Islet of Langerhans (tissue), 1 donor: Measurements from ENCODE around the gene DEDD.

Experiments used
- FAIRE-seq: peaks from one replicate; lab custom pipeline; 2011; peaks lifted over from hg19 to GRCh38; lab: Jason Lieb, UNC

Gene DEDD

DNA sequence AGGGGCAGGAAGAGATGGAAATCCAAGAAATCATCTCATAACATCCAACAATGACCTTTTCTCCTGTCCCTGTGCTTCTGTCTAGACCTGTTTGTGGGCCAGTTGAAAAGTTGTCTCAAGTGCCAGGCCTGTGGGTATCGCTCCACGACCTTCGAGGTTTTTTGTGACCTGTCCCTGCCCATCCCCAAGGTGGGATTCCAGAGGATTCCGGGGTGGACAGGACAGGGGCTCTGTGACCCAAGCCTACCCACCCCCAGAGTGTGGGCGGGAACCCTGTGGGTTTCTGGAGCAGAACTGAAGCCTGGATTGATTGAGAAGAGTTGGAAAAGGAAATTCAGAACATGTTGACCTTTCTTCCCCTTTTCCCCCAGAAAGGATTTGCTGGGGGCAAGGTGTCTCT is 31.3 kb upstream of the DEDD start:
- no peak for FAIRE-seq

DNA sequence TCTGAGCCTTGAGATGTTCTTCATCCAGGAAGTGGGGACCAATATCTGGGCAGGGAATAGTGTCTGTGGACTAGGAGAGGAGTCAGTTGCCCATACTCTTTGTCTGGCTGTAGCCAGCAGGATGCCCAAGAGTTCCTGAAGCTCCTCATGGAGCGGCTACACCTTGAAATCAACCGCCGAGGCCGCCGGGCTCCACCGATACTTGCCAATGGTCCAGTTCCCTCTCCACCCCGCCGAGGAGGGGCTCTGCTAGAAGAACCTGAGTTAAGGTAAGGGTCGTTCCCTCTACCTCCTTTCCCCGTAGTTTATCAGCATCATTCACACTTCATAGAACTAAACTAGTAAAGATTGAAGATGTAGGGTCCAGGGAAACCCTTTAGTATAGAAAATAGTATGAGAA is 30.3 kb upstream of the DEDD start:
- FAIRE-seq: no peak

DNA sequence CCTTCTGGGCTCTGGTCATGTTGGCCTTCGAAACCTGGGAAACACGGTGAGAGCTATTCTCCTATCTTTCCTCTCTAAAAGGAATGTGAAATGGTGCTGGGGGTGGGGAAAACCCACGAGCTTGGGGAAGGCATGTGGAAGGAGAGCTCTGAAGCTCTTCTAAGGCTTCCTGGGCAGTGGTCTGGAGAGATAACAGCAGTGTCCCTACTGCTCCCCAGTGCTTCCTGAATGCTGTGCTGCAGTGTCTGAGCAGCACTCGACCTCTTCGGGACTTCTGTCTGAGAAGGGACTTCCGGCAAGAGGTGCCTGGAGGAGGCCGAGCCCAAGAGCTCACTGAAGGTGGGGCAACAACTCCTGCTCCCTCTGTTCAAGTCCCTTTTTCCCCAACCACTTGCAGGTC is 29.6 kb upstream of the DEDD start:
- FAIRE-seq: no peak

DNA sequence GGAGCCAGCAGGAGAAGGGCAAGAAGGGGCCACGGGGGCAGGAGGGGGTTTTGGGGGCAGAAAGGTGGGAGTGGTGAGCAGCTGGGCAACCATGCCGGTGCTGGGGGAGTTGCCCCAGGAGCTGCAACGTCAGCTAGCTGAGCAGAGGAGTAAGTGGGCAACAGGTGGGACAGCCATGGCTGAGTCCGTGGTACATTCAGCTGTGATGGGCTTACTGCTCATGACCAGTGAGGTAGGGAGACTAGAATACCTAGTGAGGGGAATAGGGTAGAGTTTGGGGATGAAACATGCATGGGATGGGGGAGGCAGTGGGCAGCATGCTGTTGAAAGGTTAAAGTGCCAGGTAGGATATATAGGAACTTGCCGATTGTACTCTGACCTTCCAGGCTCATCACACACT is 29.2 kb upstream of the DEDD start:
- no peak for FAIRE-seq

DNA sequence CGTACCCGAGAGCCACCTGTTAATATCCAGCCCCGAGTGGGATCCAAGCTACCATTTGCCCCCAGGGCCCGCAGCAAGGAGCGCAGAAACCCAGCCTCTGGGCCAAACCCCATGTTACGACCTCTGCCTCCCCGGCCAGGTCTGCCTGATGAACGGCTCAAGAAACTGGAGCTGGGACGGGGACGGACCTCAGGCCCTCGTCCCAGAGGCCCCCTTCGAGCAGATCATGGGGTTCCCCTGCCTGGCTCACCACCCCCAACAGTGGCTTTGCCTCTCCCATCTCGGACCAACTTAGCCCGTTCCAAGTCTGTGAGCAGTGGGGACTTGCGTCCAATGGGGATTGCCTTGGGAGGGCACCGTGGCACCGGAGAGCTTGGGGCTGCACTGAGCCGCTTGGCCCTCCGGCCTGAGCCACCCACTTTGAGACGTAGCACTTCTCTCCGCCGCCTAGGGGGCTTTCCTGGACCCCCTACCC is 28.2 kb upstream of the DEDD start:
- FAIRE-seq: no peak

DNA sequence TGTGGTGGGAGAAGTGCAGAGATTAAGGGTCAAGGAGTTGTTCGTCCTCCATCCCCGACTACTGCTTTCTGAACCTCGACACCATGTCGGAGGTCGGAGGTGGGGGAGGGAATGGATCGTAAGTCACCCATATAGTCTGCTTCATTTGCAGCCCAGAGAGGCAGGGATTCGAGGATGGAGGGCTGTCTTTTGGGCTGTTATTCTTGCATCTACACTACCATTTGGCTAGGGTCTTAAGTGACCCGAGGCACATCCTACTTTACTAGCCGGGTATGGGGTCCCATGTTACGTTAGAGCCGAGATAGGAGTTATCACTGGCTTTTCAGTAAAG is 27.4 kb upstream of the DEDD start:
- FAIRE-seq: no peak

DNA sequence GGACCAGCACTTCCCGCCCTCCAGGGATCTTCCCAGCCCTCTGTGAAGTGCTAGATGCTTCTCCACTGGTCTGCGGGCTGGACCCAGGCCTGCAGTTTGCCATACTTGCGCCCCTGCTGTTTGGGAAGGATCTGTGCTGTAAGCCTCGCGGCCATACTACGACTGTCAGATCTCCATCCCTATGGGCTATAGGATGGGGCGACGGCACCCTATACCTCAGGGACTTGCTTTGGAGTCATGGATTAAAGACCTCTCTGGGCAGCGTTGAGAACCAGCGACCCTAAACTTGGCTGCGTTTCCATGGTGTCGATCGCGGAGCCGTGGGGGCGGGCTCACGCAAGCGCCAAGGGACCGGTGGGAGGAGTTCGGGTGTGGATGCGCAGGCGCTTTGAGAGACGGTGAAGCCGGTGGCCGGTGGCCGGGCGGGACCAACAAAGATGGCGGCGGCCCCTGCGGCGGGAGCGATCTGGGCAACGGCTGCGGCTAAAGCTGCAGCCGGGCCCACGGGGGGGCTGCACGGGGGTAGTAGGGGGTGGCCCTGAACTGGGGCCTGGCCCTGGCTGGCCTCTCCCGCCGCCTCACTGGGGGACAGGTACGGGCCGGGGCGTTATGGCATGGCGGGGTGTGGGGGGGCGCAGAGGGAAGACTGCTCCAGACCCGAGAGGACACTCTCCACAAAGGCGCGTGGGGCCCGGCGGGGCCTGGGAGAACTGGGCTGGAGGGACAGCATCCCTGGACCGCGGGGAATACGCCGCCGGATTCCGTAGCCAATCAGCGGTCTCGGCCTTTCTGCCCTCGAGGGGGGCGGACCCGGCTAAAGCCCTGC is 26.8 kb upstream of the DEDD start, which contains the start of gene USP21:
TSS of gene USP21 (plus strand) at position 414 of the 826 bp plus-strand sequence. CDS start 1,141 bp downstream, outside the sequence.
- no peak for FAIRE-seq

DNA sequence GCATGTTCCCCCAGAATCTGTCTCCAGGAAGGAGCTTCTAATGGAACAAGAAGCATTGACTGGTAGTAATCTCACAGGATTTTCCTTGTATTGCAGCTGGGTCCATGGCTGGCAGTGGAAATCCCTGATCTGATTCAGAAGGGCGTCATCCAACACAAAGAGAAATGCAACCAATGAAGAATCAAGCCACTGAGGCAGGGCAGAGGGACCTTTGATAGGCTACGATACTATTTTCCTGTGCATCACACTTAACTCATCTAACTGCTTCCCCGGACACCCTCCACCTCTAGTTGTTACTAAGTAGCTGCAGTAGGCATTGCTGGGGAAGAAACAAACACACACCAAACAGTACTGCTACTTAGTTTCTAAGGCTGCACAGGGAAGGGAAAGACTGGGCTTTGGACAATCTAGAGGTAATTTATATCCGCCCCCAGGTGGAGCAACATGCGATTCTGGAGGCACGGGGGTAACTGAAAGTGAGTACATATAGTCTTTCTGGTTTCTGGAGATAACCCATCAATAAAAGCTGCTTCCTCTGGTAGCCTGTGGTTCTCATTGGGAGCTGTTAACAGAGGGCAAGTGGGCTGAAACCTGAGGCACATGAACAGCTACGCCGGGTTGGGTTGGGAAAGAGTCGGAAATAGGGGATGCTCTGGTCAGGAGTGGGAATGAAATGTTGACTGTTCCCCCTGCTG is 26.0 kb upstream of the DEDD start:
- FAIRE-seq: no peak

DNA sequence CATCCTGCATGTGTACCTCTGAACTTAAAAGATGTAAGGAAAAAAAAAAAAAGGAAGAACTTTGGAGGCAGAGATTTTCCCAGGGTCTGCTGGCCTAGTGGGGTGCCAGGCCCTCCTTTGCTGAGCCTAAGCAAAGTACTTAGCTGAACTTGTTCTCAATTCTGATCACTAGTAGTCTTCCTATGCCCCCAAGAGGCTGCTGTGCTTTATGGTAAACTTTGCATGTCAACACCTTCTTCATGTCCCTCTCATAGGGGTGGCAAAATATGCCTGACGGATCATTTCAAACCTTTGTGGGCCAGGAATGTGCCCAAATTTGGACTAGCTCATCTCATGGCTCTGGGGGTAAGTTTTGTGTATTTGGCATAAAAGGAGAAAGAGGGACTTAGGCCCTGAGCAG is 25.4 kb upstream of the DEDD start:
- FAIRE-seq: no peak

DNA sequence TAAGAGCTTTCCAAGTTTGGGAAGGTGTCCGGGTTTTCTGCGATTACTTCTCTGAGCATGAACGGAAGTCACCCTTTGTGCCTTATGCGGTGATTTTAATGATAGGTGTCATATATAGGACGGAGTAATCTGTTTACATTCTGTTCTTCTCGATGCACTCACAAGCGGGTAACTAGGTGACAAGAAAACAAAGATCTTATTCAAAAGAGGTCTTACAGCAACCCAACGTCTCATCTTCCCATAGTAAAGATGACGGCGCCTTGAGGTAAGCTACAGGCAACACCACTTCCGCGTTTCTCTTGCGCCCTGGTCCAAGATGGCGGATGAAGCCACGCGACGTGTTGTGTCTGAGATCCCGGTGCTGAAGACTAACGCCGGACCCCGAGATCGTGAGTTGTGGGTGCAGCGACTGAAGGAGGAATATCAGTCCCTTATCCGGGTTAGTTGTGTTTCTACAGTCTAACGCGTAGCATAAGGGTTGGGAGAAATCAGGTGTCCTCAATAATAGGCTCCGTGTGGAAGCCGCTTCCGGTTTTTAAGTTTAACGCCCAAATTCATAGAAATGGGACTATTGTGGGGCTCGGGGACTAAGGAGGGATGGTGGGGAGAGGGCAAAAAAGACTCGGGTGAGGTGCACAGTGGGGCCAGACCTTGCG is 21.3 kb upstream of the DEDD start, which contains the start of gene UFC1:
TSS of gene UFC1 (plus strand) at position 297 of the 656 bp plus-strand sequence. CDS start at position 317, 20 bp downstream.
- FAIRE-seq: peak; percentile 17

DNA sequence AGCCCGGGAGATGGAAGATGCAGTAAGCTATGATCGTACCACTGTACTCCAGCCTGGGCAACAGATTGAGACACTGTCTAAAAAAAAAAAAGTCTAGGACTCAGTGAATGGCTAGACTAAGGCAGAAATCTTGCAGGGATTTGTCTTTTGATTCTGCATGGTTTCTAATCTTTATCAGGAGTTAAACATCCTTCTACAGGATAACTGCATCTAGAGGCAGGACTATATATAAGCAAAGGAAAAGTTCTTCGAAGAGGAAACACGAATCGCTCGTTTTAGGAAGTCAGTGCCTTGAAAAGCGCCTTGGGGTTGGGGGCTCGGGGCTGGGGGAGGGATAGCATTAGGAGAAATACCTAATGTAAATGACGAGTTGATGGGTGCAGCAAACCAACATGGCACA is 20.7 kb upstream of the DEDD start:
- no peak for FAIRE-seq

DNA sequence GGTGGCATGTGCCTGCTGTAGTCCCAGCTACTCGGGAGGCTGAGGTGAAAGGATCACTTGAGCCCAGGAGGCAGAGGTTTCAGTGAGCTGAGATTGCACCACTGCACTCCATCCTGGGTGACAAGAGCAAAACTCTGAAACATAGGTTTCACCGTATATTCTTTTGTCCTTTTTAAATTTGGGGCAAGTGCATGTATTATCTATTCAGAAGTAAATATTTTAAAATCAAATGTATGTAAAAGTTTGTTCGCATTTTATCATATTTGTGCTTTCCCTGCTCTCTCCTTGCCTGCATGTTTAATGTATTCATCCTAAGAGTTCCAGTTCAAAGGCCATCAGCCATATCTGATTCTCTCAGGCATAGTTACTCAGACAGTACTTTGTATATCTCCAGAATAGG is 13.4 kb upstream of the DEDD start:
- FAIRE-seq: no peak

DNA sequence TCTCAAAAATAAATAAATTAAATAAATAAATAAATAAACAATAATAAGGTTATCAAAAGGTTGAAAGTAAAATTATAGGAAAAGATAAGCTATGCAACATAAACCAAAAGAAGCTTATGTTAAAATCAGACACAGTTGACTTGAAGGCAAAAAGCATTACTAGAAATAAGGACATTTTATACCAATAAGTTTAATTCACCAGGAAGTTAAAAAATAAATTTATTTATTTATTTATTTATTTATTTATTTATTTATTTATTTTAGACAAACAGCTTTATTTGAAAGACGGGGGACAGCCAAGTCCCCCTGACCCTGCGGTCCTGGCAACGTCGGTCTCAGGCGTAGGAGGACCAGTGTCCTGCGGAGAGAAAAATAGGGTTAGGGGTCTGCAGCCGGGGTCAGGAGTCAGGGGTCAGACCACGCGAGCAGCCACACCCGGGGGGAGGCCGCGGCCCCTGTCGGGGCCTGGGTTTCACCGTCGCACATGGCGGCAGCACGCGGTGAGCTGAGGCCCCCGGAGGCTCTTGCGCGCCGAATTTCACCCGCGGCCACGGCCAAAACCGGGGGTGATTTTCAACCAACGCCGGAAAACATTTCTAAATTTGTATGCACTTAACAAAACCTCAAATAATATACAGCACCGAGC is 8.4 kb upstream of the DEDD start:
- no peak for FAIRE-seq

DNA sequence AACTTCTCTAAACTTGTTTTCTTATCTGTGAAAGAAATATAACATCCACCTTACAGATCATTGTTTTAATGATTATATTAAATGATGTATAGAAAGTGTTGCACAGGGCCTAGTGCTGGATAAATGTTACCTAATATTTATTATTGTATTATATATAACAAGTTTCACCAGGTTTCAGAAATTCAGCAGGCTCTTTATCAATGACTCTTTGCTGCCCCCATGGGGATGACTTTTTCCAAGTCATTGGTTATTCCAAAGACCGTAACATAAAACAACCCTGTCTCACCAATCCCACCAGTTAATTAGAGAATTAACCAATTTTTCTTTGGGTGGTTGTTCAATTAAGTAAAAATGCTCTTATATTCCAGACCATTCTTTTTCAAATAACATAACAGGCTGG is 7.3 kb upstream of the DEDD start:
- FAIRE-seq: peak; percentile 66

DNA sequence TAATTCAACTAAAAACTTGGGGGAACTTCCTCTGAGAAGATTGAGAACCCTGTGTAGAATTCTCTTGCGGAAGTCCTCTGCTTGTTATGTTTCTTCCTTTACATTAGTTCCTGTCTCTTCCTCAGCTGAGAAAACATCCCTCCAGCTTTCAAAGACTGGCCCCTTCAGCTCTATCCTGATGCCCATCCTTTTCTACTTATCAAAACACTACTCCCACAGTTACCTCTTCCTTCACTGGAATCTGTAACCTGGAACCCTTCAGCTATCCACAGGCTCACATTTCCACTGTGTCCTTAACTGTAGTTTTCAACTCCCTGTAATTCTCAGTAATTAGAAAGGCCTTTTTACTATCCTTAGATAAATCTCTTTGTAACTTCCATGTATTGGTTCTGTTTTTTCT is 6.0 kb upstream of the DEDD start:
- no peak for FAIRE-seq

DNA sequence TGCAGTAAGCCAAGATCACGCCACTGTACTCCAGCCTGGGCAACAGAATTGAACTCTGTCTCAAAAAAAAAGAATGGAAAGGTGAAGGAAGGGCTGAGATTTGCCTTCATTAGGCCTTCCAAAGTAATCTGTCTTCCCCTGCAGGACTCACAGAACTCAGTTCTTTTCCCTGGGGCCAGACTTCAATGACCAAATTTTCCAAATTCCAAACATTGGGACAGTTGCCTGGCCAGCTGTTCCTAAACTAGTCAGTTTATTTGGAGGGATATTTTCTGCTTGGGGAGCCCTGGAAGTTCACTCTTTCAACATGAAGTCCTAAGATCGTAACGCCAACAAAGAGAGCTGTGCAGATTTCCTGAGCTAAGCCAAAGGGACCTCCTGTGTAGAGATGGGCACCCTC is 5.4 kb upstream of the DEDD start:
- no peak for FAIRE-seq

DNA sequence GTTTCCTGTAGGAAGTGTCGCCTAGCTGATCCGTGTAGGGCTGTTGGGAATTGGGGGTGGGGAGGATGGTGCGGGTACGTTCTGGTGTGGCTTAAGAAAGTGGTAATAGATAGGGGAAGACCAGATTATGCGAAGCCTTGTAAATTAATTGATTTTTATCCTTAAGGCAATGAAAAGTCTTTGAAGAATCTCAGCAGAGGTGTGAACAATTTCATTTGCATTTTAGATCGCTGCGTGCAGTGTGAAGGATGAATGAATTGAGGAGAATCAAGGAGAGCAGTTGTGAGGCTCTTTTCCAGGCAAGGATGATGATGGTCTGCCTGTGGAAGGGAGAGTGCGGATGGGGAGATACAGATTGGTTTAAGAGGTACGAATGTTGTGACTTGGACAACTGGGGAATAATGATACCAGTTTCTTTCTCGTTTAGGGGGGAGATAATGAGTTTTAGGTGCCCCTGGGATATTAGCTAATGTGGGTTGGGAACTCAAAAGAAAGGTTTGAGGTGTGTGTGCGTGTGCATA is 813 bp upstream of the DEDD start:
- FAIRE-seq: no peak

DNA sequence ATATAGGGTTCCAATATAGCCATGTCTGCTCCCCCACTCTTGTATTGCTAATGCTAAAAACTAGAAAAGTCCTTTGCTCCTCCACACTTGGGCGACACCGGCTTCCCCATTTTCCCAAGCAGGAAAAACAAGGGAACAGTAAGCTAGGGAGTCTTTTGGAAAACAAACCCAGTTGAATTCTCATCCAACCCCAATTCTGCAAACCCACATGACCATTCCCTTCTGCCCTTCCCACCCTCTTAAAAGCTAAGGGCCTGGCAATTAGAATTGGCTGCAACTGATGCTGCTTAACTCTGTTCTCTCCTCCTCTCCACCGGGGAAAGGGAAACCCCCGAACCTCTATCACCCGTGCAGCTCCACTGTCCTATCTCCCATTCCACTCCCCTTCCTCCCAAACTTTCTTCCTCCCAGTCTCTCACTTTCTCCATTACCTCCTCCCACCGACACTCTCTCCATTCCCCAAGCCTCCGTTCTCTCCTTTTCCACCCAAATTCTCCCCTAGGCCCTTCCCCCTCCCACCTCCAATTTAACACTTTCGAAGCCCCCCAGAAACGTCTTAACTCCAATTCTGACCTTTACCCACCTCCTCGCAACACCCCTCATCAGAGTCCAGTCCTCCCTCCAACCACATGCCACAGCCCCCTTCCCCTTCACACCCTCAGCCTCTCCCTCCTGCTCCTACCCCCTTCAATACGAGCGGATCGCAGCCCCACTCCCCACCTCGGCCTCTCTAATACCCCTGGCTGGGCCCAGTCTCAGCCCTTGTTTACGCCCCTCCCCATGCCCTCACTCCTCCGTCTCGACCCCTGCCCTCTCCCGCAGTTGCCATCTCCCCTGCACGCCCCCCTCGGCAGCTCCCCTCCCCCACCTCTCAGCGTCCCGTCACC is 701 bp downstream of the DEDD start:
- FAIRE-seq: no peak

DNA sequence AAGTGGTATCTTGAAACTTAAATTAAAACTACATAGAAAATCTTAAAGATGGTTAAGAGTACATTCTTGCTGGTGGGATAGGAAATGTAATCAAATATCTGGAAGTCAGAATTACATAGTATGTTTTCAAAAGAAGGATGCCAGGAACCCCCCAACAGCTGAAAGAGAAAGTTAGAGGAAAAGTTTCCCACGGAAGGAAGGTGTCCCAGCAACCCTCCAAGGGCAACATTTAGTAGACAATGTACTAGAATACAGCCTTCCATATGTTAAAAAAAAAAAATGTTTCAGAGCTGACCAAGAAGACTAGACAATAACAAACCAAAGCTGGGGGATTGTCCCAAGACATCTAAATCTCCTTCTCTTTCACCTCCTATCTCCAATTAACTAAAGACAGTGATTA is 2.2 kb downstream of the DEDD start:
- FAIRE-seq: no peak

DNA sequence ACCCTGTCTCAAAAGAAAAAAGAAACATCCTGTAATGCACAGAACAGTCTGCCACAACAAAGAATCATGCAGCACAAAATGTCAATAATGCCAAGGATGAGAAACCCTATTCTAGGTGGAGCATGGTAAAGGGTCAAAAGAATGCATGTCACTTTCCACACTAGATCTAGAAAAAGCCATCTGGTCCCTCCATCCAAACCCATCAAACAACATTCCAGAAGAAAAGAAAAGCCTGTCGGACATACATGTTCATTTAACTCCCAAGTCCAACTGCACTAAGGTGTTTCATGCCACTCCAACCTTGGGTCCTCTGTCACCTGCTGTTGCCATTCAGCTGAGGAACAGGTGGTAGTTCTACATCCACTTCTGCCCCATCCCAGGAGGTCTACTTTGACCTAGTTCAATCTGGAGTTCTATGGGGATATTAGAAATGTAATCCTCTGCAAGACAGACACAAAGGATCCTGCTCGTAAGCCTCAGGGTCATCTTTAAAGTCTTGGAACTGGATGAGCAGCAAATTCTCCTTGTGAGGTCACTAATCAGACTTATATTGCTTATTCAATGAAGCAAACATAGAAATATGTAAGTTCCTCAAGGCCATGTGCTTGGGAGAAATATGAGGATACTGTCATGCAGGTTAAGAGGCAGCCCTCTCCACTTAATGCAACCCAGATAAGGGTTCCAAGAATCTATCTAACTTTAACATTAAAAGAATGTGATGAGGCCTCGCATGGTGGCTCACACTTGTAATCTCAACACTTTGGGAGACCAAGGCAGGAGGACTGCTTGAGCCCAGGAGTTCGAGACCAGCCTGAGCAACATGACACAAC is 3.7 kb downstream of the DEDD start:
- no peak for FAIRE-seq

DNA sequence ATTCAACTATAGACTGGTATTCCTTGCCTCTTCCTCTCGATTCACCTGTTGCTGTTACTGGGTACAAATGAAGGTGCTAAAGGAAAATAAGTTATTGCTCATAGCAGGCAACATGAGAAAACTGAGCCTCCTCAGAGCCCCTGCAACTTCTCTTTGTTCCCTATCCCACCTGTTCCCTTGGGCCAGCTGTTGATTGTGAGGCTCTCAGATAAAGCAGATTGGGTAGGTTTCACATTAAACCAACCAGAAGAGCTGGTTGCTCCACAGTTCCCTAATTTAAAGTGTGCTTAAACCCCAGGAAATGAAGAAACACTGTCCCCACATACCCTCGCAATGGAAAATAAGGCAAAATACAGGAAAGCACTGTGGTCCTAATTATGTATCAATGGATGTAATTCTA is 4.8 kb downstream of the DEDD start:
- FAIRE-seq: no peak
